GM21619 (cell line): ENCODE data around the gene TTLL11.
"Not testable (repeated sequence)": the region's sequence is repeated elsewhere in the genome, so short reads cannot be mapped to it uniquely, and the experiment has no call there.

Experiments
- ATAC-seq: cut with Tn5 transposase; IDR thresholded peaks from one replicate; pipeline ENCODE4 v1.9.1; 2021; ENCODE audit not compliant: unreplicated experiment

TTLL11 gene

GRCh38 chr9:122007837-122008236, 85.3 kb downstream of the TTLL11 start:
- no peak for ATAC-seq

GRCh38 chr9:122005597-122005996, 87.5 kb downstream of the TTLL11 start:
- ATAC-seq: no peak

DNA sequence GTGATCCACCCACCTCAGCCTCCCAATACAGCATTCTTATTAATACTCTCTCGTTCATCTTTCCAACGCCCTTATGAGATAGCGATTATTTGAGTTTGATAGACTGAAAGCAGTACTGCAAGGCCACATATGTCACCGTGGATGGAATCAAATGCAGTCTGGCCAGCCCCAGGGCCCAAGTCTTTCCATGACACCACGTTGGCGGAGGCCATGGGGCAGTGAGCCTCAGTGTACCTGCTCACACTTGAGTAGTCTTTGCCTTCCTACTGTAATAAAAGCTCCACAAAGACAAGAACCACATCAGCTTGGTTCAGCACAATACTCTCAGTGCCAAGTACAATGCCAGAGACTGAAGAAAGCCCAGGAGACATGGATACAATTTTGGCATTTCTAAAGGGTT, 88.5 kb downstream of the TTLL11 start:
- ATAC-seq: no peak

DNA sequence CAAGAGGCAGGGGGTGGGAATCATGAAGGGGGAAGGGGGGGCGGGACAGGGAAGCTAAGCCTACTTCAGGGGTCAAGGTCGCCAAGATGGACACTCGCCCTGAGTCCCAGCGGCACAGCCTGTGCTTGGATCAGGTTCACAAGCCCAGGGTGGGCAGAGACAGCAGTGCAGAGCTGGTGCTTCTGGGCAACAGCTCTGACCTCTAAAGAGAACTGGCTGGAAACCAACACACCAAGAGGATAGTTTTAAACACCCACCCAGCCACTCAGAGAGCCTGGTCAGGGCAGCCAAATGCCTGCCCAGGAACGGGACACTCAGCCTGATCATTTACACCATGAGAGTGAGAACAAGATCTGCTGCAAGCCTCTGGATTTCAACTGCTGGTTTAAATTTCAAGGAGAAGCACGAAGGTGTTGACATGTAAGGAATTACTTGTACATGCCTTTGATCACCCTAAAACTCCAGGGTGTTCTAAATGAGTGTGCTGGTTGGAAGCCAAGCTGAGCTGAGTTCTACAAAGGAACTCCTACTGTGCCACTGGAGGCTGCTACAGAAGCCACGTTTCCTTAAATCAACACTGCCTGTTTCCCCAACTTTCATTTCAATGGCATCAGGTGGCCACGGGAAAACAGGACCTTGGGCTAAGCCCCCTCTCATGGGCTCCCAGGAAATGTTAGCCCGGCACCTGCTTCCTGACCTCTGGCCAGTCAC, 91.5 kb downstream of the TTLL11 start:
- ATAC-seq: no peak

DNA sequence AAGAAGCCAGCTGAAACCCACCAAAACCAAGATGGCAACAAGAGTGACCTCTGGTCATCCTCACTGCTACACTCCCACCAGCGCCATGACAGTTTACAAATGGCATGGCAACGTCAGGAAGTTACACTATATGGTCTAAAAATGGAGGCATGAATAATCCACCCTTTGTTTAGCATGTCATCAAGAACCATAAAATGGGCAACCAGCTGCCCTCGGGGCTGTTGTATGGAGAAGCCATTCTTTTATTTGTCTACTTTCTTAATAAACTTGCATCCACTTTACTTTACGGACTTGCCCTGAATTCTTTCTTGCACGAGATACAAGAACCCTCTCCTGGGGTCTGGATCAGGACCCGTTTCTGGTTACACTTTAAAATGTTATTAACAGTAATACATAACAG, 92.6 kb downstream of the TTLL11 start:
- not testable (repeated sequence) for ATAC-seq

DNA sequence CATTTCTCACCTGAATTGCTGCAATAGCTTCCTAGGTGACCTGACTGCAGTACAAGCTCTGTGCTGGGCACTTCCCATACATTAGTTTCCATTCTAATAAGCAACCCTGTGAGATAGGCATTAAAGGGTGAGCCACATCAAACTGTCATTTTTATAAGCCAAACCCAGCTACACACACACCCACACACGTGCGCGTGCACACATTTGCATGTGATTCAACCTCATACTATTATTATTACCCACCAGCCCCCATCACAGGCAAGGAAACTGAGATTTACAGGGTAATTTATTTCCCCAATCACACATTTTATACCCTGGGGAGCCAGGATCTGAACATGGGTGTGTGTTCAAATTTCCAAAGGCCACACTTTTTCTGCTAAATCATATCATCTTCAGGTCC, 93.6 kb downstream of the TTLL11 start:
- ATAC-seq: no peak

- ATAC-seq: no peak
These were observed 94.5 kb downstream of the TTLL11 start for GRCh38 chr9:121998513-121999049.

DNA sequence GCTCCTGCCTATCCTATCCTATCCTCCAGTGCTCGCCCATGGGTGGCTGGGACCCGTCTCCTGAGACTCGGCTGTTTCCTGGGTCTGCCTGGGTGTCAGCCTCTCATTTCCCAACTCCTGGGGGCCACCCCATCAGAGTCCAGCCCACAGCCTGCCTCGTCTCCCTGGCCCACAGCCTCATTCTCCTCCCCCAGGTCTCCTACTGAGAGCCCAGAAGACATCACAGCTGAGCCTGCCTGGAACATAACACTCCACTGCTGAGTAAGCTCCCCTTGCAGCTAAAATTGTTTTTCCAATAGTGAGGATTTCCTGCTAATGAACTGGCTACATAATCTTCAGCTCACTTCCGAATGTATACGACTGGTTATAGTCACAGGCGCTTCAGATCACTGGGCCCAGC, 95.3 kb downstream of the TTLL11 start:
- no peak for ATAC-seq

GRCh38 chr9:121996783-121997182, 96.3 kb downstream of the TTLL11 start:
- no peak for ATAC-seq

DNA sequence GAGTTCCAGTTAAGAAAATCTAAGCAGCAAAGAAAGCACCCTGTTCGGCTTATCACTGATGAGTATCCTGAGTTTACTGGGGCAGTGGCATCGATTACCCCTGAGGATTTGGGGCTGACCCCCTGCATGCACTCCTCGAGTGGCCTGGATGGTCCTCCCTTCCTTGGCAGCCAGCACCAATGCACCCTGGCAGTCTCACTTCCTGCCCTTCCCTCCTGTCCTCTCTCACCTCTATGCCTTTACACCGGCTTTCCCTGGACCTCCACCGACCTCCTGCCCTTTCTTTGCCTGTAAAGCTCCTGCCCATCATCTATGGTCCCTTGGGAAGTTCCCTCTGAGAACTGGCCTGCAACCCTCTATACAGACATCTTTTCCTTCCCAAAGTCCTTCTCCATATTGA, 97.1 kb downstream of the TTLL11 start:
- ATAC-seq: no peak

- ATAC-seq: peak; percentile 57
These were observed 100.4 kb downstream of the TTLL11 start for GRCh38 chr9:121992571-121993212.

DNA sequence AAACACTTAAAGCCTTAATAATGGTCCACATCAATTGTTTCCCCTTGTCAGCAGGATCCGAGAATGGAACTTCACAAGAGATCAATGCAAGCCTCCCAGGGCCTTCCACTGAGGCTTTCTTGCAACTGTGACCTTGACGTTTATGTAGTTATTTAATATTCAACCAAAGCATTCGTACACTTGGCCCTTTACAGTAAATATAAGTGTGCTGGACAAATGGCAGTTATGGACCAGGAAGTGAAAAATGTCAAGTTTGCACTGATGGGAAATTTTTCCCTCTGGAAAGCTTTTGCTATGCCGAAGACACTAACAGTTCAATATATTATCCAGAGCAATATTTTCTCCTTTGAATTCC, 101.8 kb downstream of the TTLL11 start:
- ATAC-seq: no peak

- no peak for ATAC-seq
These were observed 102.4 kb downstream of the TTLL11 start for GRCh38 chr9:121990600-121991306.

GRCh38 chr9:121989010-121989409, 104.1 kb downstream of the TTLL11 start:
- ATAC-seq: no peak

- ATAC-seq: no peak
These were observed 105.8 kb downstream of the TTLL11 start for GRCh38 chr9:121987314-121987713.

GRCh38 chr9:121985792-121986494, 107.2 kb downstream of the TTLL11 start:
- no peak for ATAC-seq

DNA sequence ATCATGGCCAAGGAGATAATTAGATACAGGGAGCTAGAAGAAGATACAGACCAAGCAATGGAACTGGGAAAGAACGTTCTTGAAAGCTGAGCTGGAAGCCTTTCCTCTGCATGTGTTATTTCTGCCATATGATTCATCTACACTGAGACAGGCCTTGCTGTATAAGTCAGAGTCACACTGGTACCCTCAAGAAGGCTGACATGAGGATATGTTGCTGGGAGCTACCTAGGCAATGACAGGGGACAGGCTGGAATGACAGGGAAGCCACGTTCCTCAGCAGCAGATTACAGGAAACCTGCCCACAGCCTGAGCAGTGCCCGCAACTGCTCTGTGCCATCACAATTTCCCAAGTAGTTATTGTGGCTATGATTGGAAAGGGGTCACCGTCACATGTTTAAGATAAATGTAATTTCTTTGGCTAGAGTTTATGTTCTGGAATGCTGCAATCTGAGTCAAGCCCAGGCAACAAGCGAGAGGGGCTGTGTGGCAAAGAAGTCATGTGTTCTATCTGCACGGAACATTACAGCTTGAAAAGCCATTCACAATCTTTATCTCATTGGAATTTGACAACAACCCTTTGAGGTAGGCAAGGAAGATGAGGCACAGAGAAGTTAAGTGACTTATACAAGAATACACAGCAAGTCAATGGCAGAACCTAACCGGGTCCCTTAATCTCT, 108.2 kb downstream of the TTLL11 start:
- ATAC-seq: no peak

GRCh38 chr9:121983736-121984135, 109.4 kb downstream of the TTLL11 start:
- no peak for ATAC-seq

DNA sequence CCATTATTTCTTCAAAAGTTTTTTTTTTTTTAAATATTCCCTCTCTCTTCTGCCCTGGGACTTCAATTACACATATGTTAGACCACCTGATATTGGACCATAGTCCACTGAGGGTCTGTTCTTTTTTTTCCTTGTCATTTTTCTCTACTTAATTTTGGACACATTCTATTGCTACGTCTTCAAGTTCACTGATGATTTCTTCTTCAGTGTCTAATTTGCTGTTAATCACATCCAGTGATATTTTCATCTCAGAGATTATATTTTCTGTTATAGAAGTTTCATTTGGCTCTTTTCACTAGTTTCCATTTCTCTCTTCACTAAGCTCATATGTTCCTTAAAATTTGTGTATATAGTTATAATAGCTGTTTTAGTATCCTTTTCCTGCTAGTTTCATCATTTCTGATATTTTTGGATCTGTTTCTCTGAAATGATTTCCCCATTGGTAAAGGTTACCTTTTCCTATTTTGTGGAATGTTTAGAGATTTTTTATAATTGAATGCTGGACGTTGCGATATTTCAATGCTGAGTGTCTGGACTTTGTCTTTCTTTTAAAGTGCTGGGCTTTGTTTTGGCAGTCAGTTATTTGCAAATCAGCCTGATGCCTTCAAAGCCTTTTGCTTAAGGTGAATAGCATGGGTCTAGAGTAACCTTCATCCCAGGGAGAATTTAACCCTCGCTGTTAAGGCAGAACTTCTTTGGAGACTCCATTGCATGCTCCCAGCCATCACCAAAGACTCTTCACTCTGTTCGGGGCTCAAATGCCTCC, 111.8 kb downstream of the TTLL11 start:
- no peak for ATAC-seq

DNA sequence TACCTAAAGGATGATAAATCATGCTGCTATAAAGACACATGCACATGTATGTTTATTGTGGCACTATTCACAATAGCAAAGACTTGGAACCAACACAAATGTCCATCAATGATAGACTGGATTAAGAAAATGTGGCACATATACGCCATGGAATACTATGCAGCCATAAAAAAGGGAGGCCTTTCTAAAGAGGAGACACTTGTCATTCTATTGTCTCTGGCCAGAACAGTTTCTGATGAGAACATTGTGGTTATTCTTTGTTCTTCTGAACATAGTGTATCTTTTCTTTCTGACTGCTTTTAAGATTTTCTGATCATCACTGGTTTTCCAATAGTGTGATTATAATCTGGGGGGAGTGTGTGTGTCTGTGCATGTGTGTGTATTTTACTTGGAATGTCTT, 112.4 kb downstream of the TTLL11 start:
- ATAC-seq: not testable (repeated sequence)
